HepG2 (cell line): Measurements from ENCODE around the gene ESYT3.

Experiments
- CENPT ChIP-seq: sonication (generic); formaldehyde crosslinking; IDR thresholded peaks from 2 replicates; pipeline ENCODE4 v1.8.0; 2022; ENCODE audit warnings: low read depth, mild to moderate bottlenecking, moderate library complexity, missing genetic modification reagents
- CTCF ChIP-seq: sonication (generic); formaldehyde crosslinking; IDR thresholded peaks from 2 replicates; pipeline ENCODE4 v1.5.0; 2020; ENCODE audit warnings: mild to moderate bottlenecking, missing genetic modification reagents, moderate library complexity
- E2F1 ChIP-seq: sonication (generic); formaldehyde crosslinking; IDR thresholded peaks from 2 replicates; pipeline ENCODE4 v1.5.0; 2020; ENCODE audit warnings: missing genetic modification reagents
- IRX3 ChIP-seq: sonication (generic); formaldehyde crosslinking; IDR thresholded peaks from 2 replicates; pipeline ENCODE4 v1.8.1; 2023; ENCODE audit warnings: mild to moderate bottlenecking, low read depth, missing genetic modification reagents, borderline replicate concordance
- JUN ChIP-seq: sonication (generic); formaldehyde crosslinking; IDR thresholded peaks from 2 replicates; pipeline ENCODE4 v1.4.0; 2020; ENCODE audit warnings: mild to moderate bottlenecking, missing genetic modification reagents
- KAT8 ChIP-seq: IDR thresholded peaks from 2 replicates; pipeline ENCODE4 v1.6.1; 2016; ENCODE audit warnings: missing genetic modification reagents, missing compliant biosample characterization
- KDM1A ChIP-seq: IDR thresholded peaks from 2 replicates; pipeline ENCODE4 v1.6.1; 2016; ENCODE audit warnings: missing compliant biosample characterization
- ZNF263 ChIP-seq: sonication (generic); formaldehyde crosslinking; IDR thresholded peaks from 2 replicates; pipeline ENCODE4 v1.4.0; 2020; ENCODE audit warnings: missing genetic modification reagents
- ZNF674 ChIP-seq: sonication (generic); formaldehyde crosslinking; IDR thresholded peaks from 2 replicates; pipeline ENCODE4 v1.5.0; 2020; ENCODE audit warnings: low read depth, mild to moderate bottlenecking, missing genetic modification reagents
- TF ChIP-seq, protein P1 (sequence below): sonication (generic); formaldehyde crosslinking; IDR thresholded peaks from 2 replicates; pipeline ENCODE4 v1.5.1; 2020; ENCODE audit warnings: missing genetic modification reagents, mild to moderate bottlenecking, borderline replicate concordance

GRCh38 chr3:138408751-138409570 lies 25.5 kb upstream of the ESYT3 start:
- TF ChIP-seq ZNF674 (no peak), CENPT (no peak), IRX3 (CRISPR knock-in tag) (no peak), KAT8 (no peak), KDM1A (CRISPR knock-in tag) (no peak), E2F1 (CRISPR knock-in tag) (no peak), CTCF (CRISPR knock-in tag) (no peak), ZNF263 (no peak), JUN (CRISPR knock-in tag) (no peak)
- TF ChIP-seq, protein P1, sequence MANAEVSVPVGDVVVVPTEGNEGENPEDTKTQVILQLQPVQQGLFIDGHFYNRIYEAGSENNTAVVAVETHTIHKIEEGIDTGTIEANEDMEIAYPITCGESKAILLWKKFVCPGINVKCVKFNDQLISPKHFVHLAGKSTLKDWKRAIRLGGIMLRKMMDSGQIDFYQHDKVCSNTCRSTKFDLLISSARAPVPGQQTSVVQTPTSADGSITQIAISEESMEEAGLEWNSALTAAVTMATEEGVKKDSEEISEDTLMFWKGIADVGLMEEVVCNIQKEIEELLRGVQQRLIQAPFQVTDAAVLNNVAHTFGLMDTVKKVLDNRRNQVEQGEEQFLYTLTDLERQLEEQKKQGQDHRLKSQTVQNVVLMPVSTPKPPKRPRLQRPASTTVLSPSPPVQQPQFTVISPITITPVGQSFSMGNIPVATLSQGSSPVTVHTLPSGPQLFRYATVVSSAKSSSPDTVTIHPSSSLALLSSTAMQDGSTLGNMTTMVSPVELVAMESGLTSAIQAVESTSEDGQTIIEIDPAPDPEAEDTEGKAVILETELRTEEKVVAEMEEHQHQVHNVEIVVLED (CRISPR knock-in tag): no peak
